Putamen (tissue), 1 donor: ENCODE measurements around the gene BCO2.
"Not testable (repeated sequence)": the region's sequence is repeated elsewhere in the genome, so short reads cannot be mapped to it uniquely, and the experiment has no call there.

Experiments used
- DNase-seq: peaks from one replicate; pipeline ENCODE4 v3.0.0-alpha.2; 2016; ENCODE audit warnings: low spot score

Gene BCO2, protein sequence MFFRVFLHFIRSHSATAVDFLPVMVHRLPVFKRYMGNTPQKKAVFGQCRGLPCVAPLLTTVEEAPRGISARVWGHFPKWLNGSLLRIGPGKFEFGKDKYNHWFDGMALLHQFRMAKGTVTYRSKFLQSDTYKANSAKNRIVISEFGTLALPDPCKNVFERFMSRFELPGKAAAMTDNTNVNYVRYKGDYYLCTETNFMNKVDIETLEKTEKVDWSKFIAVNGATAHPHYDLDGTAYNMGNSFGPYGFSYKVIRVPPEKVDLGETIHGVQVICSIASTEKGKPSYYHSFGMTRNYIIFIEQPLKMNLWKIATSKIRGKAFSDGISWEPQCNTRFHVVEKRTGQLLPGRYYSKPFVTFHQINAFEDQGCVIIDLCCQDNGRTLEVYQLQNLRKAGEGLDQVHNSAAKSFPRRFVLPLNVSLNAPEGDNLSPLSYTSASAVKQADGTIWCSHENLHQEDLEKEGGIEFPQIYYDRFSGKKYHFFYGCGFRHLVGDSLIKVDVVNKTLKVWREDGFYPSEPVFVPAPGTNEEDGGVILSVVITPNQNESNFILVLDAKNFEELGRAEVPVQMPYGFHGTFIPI

DNA sequence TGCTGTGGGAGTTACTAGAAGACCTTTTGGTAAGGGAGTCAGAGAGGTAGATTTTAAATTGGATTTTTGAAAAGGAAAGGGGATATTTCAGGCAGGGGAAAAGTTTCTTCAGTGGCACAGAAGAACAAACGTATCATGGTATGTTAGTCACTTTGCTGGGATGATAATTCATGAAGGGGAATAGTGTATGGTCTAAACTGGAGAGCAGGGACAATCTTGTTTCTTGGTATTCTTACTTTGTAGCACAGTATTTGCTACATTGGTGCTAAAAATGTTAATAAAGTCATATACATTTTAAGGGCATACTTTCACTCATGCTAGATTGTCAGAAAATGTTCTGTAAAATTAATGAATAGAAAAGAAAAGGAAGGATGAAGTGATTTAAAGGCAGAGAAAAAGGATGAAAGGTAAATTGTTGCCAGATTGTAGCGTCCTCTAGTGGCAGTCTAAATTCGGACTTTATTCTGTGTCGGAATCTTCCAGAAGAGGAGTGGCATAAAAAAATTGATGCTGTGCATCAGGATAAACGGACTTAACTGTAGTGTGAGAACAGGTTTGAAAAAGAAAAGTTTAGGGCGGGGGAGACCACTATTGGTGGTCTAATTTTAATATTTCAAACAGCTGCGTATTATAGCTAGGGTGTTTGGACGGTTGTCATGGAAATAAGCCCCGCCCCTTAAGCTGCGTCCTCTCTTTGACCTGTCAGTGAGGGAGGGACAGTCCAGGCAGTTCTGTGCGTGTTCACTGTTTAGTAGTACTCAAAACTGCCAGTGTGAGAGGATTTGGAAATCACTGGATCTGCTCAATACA is at the start of gene BCO2:
TSS of gene BCO2 (plus strand) at position 724 of the 810 bp plus-strand sequence. CDS start 90 bp downstream, outside the sequence.
- peak; percentile 84 for DNase-seq

DNA sequence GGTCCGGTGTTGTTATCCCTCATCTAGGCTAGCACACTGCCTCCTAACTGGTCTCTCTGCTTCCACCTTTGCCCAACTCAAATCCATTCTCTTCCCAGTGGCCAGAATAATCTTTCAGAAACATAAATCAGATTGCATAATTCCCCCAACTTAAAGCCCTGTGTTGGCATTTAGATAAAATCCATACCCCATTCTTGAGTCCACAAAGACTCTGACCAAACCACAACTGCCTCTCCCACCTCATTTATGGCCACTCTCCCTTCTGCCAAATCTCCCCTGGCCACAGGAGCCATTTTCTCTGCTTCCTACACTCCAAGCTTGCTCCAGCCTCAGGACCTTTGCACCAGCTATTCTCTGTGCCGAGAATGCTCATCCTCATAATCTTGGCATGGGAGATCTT is 48.3 kb upstream of the BCO2 start:
- DNase-seq: no peak

DNA sequence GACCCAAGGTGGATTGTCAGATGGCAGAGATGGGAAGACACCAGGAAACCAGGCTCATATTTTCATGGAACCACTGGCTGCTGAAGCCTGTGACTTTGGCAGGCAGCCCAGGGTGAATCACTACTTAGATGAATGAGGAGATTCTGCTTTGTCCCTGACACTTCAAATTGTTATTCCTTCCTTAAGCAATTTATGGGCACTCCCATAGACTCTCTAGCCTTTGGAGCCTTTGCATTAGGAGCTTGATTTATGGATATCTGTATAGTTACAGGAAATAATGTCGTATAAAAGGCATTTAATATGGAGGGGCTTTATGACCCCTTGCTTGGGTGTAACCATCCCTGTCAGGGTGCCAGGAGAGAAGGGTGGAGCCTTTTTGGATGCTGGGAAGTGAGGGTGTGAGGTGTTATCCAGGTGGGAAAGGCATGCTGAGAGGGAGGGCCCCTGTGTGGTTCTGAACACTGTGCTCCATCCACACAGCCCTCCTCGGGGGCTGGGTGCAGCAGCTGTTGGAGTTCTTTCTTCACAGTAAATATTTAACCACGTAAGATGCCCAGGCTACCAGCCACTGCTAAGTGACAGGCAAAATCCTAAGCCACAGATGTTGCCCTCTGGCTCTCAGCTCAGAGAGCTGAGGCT is 46.7 kb upstream of the BCO2 start:
- peak; percentile 39 for DNase-seq

DNA sequence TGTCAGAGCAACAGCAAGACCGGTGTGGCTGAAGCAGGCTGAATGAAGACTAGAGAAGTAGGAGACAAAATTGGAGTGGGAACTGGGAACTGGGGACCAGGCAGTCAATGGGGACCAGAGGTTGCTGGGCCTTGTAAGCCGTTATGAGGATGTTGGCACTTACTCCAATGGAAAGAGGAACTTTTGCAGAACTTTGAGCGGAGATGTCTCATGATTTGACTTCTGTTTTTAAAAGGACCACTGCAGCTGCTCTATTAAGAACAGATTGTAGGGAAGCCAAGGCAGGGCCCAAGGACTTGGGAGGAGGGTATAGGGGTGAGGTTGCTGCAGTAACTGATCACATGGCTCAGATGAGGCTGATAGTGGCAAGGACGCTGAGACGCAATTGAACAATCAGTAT is 45.7 kb upstream of the BCO2 start:
- peak; percentile 64 for DNase-seq

DNA sequence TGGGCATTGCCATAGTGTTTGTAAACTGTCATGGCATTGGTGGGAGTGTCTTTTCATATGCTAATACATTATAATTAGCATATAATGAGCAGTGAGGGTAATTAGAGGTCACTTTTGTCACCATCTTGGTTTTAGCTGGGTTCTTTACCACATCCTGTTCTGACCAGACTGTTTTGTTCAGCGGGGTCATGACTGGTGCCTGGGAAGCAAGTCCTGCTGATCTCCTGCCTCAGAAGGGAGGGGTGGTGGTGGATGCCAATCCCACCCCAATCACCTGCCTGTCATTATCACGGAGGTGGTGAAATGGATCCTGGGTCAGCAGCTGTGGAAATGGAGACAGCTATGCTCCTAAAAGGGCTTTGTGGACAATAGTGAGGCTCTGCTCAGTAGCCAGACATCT is 42.6 kb upstream of the BCO2 start:
- DNase-seq: no peak

DNA sequence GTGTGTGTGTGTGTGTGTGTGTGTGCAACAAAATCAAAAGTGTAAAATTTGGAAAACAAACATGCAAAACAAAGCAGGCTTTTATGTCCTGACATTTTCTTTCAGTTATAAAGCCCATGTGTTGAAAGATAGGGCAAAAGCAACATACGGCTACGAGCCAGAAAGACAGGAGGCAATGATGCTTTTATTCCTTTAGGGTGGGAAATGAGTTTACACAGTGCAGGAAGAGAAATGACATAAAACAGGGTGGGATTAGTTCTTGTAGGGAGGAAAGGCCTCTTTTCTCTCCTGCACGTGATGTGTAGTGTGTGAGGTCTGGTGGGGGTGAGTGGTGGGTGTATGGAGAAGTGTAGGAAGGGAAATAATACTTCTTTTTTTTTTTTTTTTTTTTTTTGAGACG is 40.8 kb upstream of the BCO2 start:
- no peak for DNase-seq

DNA sequence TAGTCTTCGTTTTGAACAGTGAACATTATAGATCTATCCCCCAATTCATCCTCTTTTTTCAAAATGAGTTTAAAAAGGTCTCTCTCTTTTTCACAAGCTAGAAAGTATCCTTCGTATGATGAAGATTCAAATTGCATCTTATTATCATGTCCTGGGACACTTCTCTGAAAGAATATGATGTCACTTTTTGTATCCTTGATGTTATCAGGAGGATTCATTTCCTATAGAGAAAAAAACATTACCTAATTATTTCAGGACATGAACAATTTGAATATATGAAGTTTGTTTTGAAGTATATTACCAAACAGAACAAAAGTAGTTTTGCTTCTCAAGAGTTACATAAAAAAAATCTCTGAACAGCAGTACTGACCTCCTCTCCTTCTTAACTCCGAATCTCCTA is 31.7 kb upstream of the BCO2 start:
- DNase-seq: no peak

DNA sequence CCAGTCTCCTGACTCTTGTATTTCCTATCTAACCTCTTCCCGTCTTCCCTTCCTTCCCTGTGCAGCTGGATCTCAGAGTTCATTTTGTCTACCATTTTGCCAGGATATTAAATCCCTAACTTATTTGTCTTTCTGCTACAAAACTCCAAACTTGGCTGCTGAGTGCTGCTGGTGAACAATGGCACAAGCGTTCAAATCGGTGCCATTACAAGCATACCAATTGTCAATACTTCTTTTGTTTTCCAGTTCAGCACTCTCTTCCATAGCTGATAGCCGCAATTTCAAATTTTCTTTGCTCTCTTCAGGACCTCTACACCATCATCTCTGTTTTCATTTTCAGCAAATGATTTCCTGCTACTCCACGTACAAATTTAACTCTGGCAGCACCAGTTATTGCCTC is 24.8 kb upstream of the BCO2 start:
- DNase-seq: peak; percentile 62

DNA sequence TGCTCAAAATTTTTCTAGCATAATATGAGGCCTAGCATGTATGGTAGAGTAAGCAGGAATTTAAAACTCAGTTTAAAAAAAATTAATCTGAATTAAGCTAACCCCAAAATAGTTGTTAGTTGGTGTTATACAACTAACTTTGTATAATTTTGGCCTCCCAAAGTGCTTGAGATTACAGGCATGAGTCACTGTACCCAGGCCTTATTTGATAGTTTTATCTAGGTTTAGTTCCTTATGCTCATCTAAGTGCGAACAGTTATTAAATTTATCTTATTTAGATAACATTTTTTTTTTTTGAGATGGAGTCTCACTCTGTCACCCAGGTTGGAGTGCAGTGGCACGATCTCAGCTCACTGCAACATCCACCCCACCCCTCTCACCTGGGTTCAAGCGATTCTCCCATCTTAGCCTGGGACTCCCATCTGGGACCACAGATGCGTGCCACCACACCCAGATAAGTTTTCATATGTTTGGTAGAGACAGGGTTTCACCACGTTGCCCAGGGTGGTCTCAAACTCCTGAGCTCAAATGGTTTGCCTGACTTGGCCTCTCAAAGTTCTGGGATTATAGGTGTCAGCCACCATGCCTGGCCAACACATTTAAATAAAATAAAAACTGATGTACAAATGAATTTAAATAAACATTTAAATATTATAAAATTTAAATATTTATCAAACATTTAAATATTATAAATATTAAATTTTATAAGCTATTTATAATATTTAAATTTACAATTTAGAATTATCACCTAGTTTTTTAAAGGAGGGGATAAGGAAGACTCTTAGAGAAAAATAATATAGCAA is 19.0 kb upstream of the BCO2 start:
- DNase-seq: no peak

DNA sequence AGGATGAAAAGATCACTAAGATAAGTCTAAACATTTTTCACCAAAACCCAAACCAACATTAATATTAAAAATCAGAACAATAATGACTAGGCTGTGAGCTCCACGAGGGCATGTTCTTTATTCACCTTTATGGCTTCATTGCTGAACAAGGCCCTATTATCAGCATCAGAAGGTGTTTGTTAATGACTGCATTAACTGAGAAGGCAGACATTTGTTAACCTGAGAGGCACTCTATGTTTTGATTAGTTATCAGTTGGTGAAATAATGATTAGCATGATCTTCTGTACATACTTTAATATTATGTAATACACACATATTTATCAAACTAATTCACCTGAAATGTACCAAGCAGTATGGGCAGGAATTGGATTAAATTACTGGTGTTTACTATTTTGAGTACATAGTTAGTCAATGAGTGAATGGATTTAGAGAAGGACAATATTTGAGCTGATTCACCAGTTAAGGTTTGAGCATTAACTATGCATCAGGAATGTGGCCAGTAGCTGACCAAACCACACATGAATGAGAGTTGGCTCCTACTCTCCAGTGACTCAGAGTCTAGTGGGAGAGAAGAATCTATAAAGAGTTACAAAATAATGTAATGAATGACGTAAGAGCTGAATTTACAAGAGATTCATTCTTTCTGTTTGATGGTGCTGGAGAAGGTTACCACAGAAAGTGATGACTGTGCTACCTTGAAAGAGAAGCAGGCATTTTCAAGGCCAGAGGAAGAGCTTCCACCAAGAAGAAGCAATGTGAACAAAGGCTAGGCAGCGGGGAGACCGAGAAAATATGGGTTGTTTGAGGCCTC is 18.2 kb upstream of the BCO2 start:
- DNase-seq: no peak

DNA sequence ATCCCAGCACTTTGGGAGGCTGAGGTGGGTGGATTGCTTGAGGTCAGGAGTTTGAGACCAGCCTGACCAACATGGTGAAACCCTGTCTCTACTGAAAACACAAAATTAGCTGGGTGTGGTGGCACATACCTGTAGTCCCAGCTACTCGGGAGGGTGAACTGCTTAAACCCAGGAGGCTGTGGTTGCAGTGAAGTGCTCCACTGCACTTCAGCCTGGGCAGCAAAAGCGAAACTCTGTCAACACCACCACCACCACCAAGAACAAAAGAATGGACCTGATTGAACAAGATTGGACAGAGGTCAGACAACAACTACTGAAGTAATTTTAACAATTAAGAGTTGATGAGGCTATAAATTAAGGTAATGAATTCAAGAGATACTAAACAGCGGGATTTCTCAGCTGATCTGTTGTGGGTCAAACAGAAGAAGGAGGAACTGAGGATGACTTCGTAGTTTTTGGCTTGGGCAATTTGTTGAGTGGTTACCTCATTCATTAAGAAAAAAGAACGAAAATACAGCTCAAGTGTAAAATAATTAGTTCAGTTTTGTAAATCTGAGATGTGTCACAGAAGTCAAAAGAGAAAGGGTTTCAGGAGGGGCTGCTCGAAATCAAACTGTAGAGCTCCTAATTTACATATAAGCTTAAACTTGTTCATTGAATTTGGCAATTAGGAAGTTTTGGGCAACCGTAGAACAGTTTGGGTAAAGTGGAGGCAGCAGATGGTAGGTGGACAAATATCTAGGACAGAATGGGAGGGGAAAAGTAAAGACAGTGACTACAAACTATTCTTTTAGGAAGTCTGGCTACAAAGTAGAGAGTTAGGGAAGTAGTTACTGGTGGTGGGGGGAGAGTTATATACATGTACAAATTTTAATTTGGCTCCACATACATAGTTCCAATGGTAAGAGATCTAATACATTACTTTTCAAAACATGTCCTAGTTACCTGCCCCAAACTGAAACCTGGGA is 15.9 kb upstream of the BCO2 start:
- no peak for DNase-seq

DNA sequence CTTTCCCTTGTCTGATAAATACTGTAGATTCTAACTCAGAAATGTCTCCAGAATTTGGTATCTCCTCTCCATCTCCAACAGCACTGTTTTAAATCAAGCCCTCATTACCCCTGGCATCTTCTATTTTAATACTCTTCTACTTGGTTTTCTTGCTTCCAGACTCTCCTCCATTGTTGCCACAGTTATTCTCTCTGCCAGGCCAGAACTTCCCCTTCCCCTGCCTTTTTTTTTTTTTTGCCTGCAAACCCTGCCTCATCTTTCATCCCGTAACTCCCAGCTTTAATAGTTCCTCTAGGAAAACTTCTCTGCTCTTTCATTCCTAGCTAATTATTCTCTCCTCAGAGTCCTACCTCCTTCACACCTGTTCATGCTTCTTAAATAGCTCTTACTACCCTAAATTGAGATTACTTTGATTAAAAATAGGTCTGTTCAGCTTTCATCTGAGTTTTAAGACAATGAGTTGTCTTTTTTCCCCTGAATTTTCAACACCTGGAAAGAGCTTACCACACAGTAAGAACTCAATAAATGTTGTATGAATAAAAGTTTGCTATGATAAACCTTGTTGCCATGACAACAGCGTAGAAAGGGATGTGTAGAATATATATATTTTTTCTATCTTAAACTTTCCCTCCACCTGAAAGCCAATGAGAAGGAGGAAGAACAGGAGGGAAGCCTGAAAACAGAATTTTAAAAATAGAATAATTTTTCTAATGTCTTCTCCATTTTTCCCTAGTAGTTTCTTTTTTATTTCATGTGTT is 15.0 kb upstream of the BCO2 start:
- DNase-seq: no peak

DNA sequence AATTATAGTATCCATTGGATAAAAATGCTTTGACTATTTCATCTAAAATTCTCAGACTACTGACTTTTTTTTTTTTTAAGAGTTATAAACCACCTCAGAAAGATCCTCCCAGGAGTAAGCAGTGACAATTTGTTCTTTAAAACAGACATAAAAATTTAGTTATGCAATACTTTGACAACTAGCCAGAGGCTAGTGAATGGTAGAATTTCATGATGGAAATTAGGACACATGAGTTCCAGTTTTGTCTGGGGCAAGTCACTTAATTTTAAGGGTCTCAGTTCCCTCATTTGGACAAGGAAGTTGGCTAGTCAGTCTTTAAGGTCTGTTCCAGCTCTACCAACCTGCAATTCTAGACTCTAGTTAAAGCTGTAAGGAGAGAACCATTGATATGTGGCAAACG is 14.3 kb upstream of the BCO2 start:
- no peak for DNase-seq

DNA sequence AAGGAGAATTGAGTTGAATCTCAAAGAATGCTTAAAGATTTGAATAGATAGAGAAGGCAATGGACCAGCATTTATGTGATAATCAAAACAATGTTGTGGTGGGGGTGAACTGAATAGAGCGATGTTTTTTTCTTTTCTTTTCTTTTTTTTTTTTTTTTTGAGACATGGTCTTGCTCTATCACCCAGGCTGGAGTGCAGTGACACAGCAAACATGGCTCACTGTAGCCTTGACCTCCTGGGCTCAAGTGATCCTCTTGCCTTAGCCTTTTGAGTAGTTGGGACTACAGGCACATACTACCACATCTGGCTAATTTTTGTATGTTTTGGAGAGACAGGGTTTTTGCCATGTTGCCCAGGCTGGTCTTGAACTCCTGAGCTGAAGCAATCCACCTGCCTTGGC is 13.1 kb upstream of the BCO2 start:
- DNase-seq: not testable (repeated sequence)

DNA sequence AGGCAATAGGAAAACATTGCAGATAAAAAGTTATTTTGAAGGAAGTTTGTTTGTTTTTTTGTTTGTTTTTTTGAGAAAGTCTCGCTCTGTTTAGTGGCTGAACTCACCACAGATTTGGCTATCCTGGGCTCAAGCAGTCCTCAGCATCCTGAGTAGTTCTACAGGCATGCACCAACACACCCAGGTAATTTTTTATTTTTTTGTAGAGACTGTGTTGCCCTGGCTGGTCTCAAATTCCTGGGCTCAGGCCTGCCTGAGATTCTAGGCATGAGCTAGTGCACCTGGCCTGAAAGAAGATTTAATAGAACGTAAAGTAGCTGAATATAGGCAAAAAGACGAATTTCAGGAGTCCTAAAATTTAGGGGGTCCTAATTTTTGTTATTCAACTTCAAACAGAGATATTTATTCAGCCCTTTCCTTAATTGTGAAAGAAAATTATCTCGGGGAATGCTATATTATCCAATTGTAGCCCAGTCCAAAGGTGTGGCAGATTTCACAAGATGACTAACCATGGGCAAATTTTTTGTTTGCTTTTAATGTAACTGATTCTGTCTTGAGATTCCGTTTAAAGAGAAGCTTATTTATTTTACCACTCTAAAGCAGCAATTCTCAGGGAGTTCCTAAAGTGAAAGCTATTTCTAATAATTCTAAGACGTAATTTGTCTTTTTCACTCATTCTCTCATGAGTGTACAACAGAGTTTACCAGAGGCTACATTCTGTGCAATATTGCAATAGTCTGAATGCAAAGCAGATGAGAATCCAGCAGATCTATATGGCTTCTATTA is 12.4 kb upstream of the BCO2 start:
- no peak for DNase-seq

DNA sequence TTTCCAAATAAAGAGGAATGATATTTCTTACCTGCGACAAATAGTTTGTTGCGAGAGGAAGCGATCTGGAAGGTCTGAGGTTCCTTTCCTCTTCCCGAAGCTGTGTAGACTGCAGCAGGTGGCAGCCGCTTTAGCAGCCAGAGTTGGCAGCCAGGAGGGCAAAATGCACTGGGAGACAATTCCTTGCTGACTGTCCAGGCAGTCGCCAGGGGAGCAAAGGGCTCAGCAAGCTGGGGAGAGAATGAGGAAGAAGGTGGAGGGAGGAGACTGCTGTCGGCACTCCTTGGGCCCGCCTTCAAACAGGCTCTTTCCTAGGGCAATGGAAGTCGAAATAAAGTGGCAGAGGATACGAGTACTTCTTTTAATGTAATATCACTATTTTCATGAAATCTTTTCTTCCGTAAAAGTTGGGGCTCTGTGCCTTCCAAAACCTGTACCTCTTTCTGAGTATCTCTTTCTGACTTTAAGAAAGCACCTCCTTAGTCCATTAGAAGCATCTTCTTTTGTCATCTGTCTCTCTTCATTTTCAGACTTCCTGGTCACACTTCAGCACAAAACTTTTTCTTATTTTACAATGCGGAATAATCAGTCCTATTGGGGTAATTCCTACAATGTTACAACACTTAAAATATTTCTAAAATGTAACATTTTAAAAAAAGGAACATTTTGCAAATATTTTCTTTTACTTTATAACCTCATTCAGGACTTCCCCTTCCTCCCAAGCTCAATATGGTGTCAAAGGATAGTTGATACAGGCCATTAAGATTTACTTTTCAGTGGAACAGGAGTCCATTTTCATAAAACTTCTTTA is 11.2 kb upstream of the BCO2 start, which contains the start of gene IL18:
TSS of gene IL18 (minus strand) at position 220 of the 811 bp plus-strand sequence. CDS start 9,041 bp downstream, outside the sequence.
- DNase-seq: no peak

DNA sequence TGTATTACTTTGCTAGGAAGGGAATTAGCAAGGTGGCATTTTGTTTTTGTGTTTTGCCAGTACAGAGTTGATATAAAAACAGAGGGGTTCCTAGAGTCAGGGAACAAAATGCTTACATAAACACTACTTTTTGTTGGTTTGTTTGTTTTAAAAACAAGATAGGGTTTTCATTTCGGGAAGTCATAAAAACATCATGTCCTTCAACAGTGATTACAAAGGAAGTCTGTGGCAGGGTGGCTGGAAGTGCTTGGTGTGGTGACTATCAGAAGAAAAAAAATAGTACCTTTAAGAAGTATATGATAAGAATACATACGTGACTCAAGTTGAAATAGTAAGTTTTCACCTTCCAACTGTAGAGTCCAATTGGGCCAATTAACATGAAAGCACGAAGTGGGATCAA is 10.3 kb upstream of the BCO2 start:
- no peak for DNase-seq
